H9 (cell line): Measurements from ENCODE around the gene PARD3. TPM values are rescaled to one million over a fixed set of nuclear protein-coding genes. Genes with fewer than 3 reads are reported as not detected.

Experiments
- DNase-seq: peaks from one replicate; pipeline ENCODE4 v3.0.0-alpha.2; 2017
- H2AFZ ChIP-seq: one replicate; pipeline ENCODE4 v1.6.1; 2013; ENCODE audit warnings: mild to moderate bottlenecking, low read length, control low read depth, moderate library complexity
- H2AK5ac ChIP-seq: 2 replicates; pipeline ENCODE4 v1.6.1; 2013; ENCODE audit warnings: low read length, control low read depth, mixed read lengths; ENCODE audit not compliant: insufficient read length
- H2BK120ac ChIP-seq: one replicate; pipeline ENCODE4 v1.6.1; 2013; ENCODE audit warnings: low read depth, mild to moderate bottlenecking, low read length, control low read depth, inconsistent platforms; ENCODE audit not compliant: poor library complexity, severe bottlenecking
- H2BK12ac ChIP-seq: 2 replicates; pipeline ENCODE4 v1.6.1; 2013; ENCODE audit warnings: low read length, control low read depth, mixed read lengths, low read depth; ENCODE audit not compliant: insufficient read length
- H2BK15ac ChIP-seq: 2 replicates; pipeline ENCODE4 v1.6.1; 2013; ENCODE audit warnings: low read depth, low read length, control low read depth
- H2BK20ac ChIP-seq: one replicate; pipeline ENCODE4 v1.6.1; 2013; ENCODE audit warnings: low read depth, mild to moderate bottlenecking, low read length, control low read depth, inconsistent platforms; ENCODE audit not compliant: poor library complexity, severe bottlenecking
- H2BK5ac ChIP-seq: 2 replicates; pipeline ENCODE4 v1.6.1; 2013; ENCODE audit warnings: low read length, control low read depth, mixed read lengths; ENCODE audit not compliant: insufficient read length
- H3K14ac ChIP-seq: 2 replicates; pipeline ENCODE4 v1.6.1; 2013; ENCODE audit warnings: low read length, control low read depth; ENCODE audit not compliant: insufficient read depth
- H3K18ac ChIP-seq: 2 replicates; pipeline ENCODE4 v1.6.1; 2013; ENCODE audit warnings: low read depth, mild to moderate bottlenecking, mixed read lengths, low read length, control low read depth; ENCODE audit not compliant: insufficient read length
- H3K23ac ChIP-seq: 2 replicates; pipeline ENCODE4 v1.6.1; 2013; ENCODE audit warnings: low read length, control low read depth, mixed read lengths, low read depth; ENCODE audit not compliant: insufficient read length
- H3K23me2 ChIP-seq: 2 replicates; pipeline ENCODE4 v1.6.1; 2013; ENCODE audit warnings: low read depth, mild to moderate bottlenecking, mixed read lengths, low read length, control low read depth; ENCODE audit not compliant: insufficient read length, poor library complexity, severe bottlenecking
- H3K27ac ChIP-seq: 2 replicates; pipeline ENCODE4 v1.5.1; 2013; ENCODE audit warnings: low read length, control low read depth, mixed read lengths, low read depth; ENCODE audit not compliant: insufficient read length
- H3K27me3 ChIP-seq: 2 replicates; pipeline ENCODE4 v1.6.1; 2013; ENCODE audit warnings: low read length, control low read depth, inconsistent platforms; ENCODE audit not compliant: insufficient read depth
- H3K4ac ChIP-seq: 2 replicates; pipeline ENCODE4 v1.6.1; 2013; ENCODE audit warnings: low read depth, mild to moderate bottlenecking, control low read depth, inconsistent platforms, low read length, moderate library complexity
- H3K4me1 ChIP-seq: 2 replicates; pipeline ENCODE4 v1.6.1; 2013; ENCODE audit warnings: low read length, control low read depth, inconsistent platforms; ENCODE audit not compliant: insufficient read depth
- H3K4me2 ChIP-seq: 2 replicates; pipeline ENCODE4 v1.6.1; 2013; ENCODE audit warnings: low read length, control low read depth, mixed read lengths; ENCODE audit not compliant: insufficient read length, insufficient read depth
- H3K56ac ChIP-seq: 2 replicates; pipeline ENCODE4 v1.6.1; 2013; ENCODE audit warnings: low read depth, mild to moderate bottlenecking, mixed read lengths, low read length, control low read depth; ENCODE audit not compliant: insufficient read length
- H3K79me1 ChIP-seq: 2 replicates; pipeline ENCODE4 v1.6.1; 2013; ENCODE audit warnings: low read depth, mild to moderate bottlenecking, moderate library complexity, low read length, control low read depth, inconsistent platforms; ENCODE audit not compliant: insufficient read depth, poor library complexity, severe bottlenecking
- H3K79me2 ChIP-seq: 2 replicates; pipeline ENCODE4 v1.6.1; 2013; ENCODE audit warnings: low read length, control low read depth, inconsistent platforms; ENCODE audit not compliant: insufficient read depth
- H3K9ac ChIP-seq: 2 replicates; pipeline ENCODE4 v1.6.1; 2013; ENCODE audit warnings: low read length, control low read depth, mixed read lengths; ENCODE audit not compliant: insufficient read length; ENCODE audit errors: extremely low read depth
- H3K9me3 ChIP-seq: one replicate; pipeline ENCODE4 v1.6.1; 2013; ENCODE audit warnings: low read depth, low read length, inconsistent platforms; ENCODE audit not compliant: control insufficient read depth
- H3T11ph ChIP-seq: one replicate; pipeline ENCODE4 v1.6.1; 2013; ENCODE audit warnings: mild to moderate bottlenecking, low read length, control low read depth, inconsistent platforms
- H4K20me1 ChIP-seq: one replicate; pipeline ENCODE4 v1.6.1; 2013; ENCODE audit not compliant: control insufficient read depth, insufficient read length, insufficient read depth
- H4K5ac ChIP-seq: 2 replicates; pipeline ENCODE4 v1.6.1; 2013; ENCODE audit warnings: low read depth, mild to moderate bottlenecking, mixed read lengths, low read length, control low read depth; ENCODE audit not compliant: insufficient read length
- H4K8ac ChIP-seq: replicated peaks from 2 replicates; pipeline ENCODE4 v1.6.1; 2013; ENCODE audit warnings: low read length, control low read depth, mixed read lengths, low read depth; ENCODE audit not compliant: insufficient read length
- H4K91ac ChIP-seq: 2 replicates; pipeline ENCODE4 v1.6.1; 2013; ENCODE audit warnings: low read depth, mild to moderate bottlenecking, moderate library complexity, mixed read lengths, low read length, control low read depth; ENCODE audit not compliant: insufficient read length
- H3K27ac Mint-ChIP-seq, 3 experiments: 2 replicates in 2 of 3; 3 replicates in 1 of 3; pipeline ENCODE4 v1.8.0; 2020 to 2021; ENCODE audit warnings: mixed read lengths in 3 of 3, mild to moderate bottlenecking in 1 of 3, moderate library complexity in 1 of 3
- H3K27me3 Mint-ChIP-seq: 2 replicates; pipeline ENCODE4 v1.8.0; 2021; ENCODE audit warnings: low read depth, mild to moderate bottlenecking, moderate library complexity, mixed read lengths
- H3K36me3 Mint-ChIP-seq, 3 experiments: 2 replicates in 2 of 3; 3 replicates in 1 of 3; pipeline ENCODE4 v1.8.0; 2020 to 2021; ENCODE audit warnings: low read depth in 3 of 3, mixed read lengths in 3 of 3; ENCODE audit not compliant: insufficient read depth in 1 of 3
- H3K4me1 Mint-ChIP-seq, 2 experiments: 2 replicates each; pipeline ENCODE4 v1.8.0; 2020; ENCODE audit warnings: mixed read lengths in 2 of 2
- H3K4me3 Mint-ChIP-seq, 2 experiments: 2 replicates in 1 of 2; 3 replicates in 1 of 2; pipeline ENCODE4 v1.8.0; 2020 to 2021; ENCODE audit warnings: mild to moderate bottlenecking in 2 of 2, mixed read lengths in 2 of 2, moderate library complexity in 1 of 2
- H3K9me3 Mint-ChIP-seq, 2 experiments: 2 replicates in 1 of 2; 3 replicates in 1 of 2; pipeline ENCODE4 v1.8.0; 2020; ENCODE audit warnings: mild to moderate bottlenecking in 2 of 2, mixed read lengths in 2 of 2, moderate library complexity in 1 of 2
- CTCF ChIP-seq: fragments of 200-600 bp; sonication (generic); conservative IDR thresholded peaks from 3 replicates; pipeline ENCODE4 v1.8.0; 2021; ENCODE audit warnings: antibody characterized with exemption, mild to moderate bottlenecking
- WGBS: extraction: QIAGEN DNeasy Blood & Tissue Kit; methylation state at CpG from one replicate; pipeline ENCODE4 v1.1.7; 2013; ENCODE audit warnings: missing lambda C conversion rate, low lambda C conversion rate, mixed read lengths; ENCODE audit not compliant: insufficient read length; ENCODE audit errors: extremely low coverage; 5-methylcytosine and 5-hydroxymethylcytosine counted together
- total RNA-seq: library from RNA; stranded (reverse); gene quantifications from 2 replicates; pipeline ENCODE4 v1.2.1, GENCODE V29; 2021

The PARD3 gene
- total RNA-seq, 1 experiment from 2014 or later: 44.7 TPM

GRCh38 chr10:34423673-34424625, 391.1 kb downstream of the PARD3 start:
- Mint-ChIP-seq H3K4me3 (no peak overlapping the region), H3K9me3 (no peaks in the 10 kb centered on the region), H3K27ac (no peak overlapping the region), H3K4me1 (peaks cover 61 to 63% of the 10 kb centered on the region in 2 experiments), H3K36me3 (no peaks in the 10 kb centered on the region), H3K27me3 (no peaks in the 10 kb centered on the region)
- H3K79me1 ChIP-seq: no peaks in the 10 kb centered on the region
- H3K56ac ChIP-seq: no peak overlapping the region
- no peak overlapping the region for H2BK20ac ChIP-seq
- no peak overlapping the region for H3K27ac ChIP-seq
- no peak overlapping the region for H4K91ac ChIP-seq
- H2BK5ac ChIP-seq: no peak overlapping the region
- no peaks in the 10 kb centered on the region for H3K79me2 ChIP-seq
- no peak overlapping the region for H2AK5ac ChIP-seq
- no peak overlapping the region for H2BK12ac ChIP-seq
- H3K23ac ChIP-seq: no peak overlapping the region
- WGBS: no CpG with 5 or more reads among the region's 5 CpGs
- H2BK15ac ChIP-seq: no peak overlapping the region
- no peak for DNase-seq
- H4K5ac ChIP-seq: no peak overlapping the region
- peaks cover 3% of the 10 kb centered on the region for H3K23me2 ChIP-seq
- H3K4ac ChIP-seq: no peak overlapping the region
- no peak overlapping the region for H2BK120ac ChIP-seq
- H3K27me3 ChIP-seq: no peaks in the 10 kb centered on the region
- H3K18ac ChIP-seq: no peak overlapping the region
- H3K4me1 ChIP-seq: peaks cover 4% of the 10 kb centered on the region; the same call in 1 of the 2 replicates
- H3K4me2 ChIP-seq: no peak overlapping the region
- TF ChIP-seq CTCF: no peak
- no peak overlapping the region for H4K8ac ChIP-seq
- H3K9ac ChIP-seq: no peak overlapping the region
- no peaks in the 10 kb centered on the region for H3K9me3 ChIP-seq
- no peak overlapping the region for H3K14ac ChIP-seq
- H4K20me1 ChIP-seq: no peaks in the 10 kb centered on the region
- H2AFZ ChIP-seq: no peak overlapping the region
- no peak overlapping the region for H3T11ph ChIP-seq
